DMS53 (cell line): ENCODE data around the gene HLA-C.
A peak's percentile ranks its signal among the peaks of the same experiment; 100 is the strongest.
"Not testable (repeated sequence)": the region's sequence is repeated elsewhere in the genome, so short reads cannot be mapped to it uniquely, and the experiment has no call there.

Experiments
- DNase-seq: peaks from one replicate; lab custom pipeline; 2025; lab: John Stamatoyannopoulos, UW

Gene HLA-C

GRCh38 chr6:31271641-31272357 is at the start of gene HLA-C:
Gene HLA-C (minus strand): TSS chr6:31272092. CDS start chr6:31272071, 21 bp downstream.
- DNase-seq = peak; percentile 99

- no peak for DNase-seq
Observed at GRCh38 chr6:31321005-31321707, 49.3 kb upstream of the HLA-C start.

- peak; percentile 27 for DNase-seq
Observed at GRCh38 chr6:31317036-31317435, 45.1 kb upstream of the HLA-C start.

GRCh38 chr6:31309641-31310040 is 37.7 kb upstream of the HLA-C start:
- DNase-seq = no peak

GRCh38 chr6:31308845-31309175 is 36.9 kb upstream of the HLA-C start:
- DNase-seq = no peak

GRCh38 chr6:31308050-31308844 is 36.4 kb upstream of the HLA-C start:
- DNase-seq = peak; percentile 99

- DNase-seq = no peak
Observed at GRCh38 chr6:31307669-31308049, 35.8 kb upstream of the HLA-C start.

- DNase-seq = no peak
Observed at GRCh38 chr6:31305703-31306219, 33.9 kb upstream of the HLA-C start.

GRCh38 chr6:31304683-31305082 is 32.8 kb upstream of the HLA-C start:
- no peak for DNase-seq

GRCh38 chr6:31300797-31301196 is 28.9 kb upstream of the HLA-C start:
- DNase-seq = peak; percentile 93

GRCh38 chr6:31299947-31300346 is 28.1 kb upstream of the HLA-C start:
- peak; percentile 63 for DNase-seq

GRCh38 chr6:31299511-31299910 is 27.6 kb upstream of the HLA-C start:
- DNase-seq = no peak

GRCh38 chr6:31294056-31294455 is 22.2 kb upstream of the HLA-C start:
- DNase-seq = no peak

- DNase-seq = no peak
Observed at GRCh38 chr6:31293343-31293742, 21.5 kb upstream of the HLA-C start.

GRCh38 chr6:31289788-31290187 is 17.9 kb upstream of the HLA-C start:
- no peak for DNase-seq

- no peak for DNase-seq
Observed at GRCh38 chr6:31287619-31288018, 15.7 kb upstream of the HLA-C start.

GRCh38 chr6:31285982-31286381 is 14.1 kb upstream of the HLA-C start:
- DNase-seq = no peak

- no peak for DNase-seq
Observed at GRCh38 chr6:31285486-31285885, 13.6 kb upstream of the HLA-C start.

GRCh38 chr6:31279647-31280046 is 7.8 kb upstream of the HLA-C start:
- DNase-seq = not testable (repeated sequence)

- DNase-seq = peak; percentile 24
Observed at GRCh38 chr6:31272836-31273626, 1.1 kb upstream of the HLA-C start.

GRCh38 chr6:31272436-31272835 is 544 bp upstream of the HLA-C start:
- DNase-seq = peak; percentile 54
